ENCODE results near the gene PJA1.

PJA1 gene

DNA sequence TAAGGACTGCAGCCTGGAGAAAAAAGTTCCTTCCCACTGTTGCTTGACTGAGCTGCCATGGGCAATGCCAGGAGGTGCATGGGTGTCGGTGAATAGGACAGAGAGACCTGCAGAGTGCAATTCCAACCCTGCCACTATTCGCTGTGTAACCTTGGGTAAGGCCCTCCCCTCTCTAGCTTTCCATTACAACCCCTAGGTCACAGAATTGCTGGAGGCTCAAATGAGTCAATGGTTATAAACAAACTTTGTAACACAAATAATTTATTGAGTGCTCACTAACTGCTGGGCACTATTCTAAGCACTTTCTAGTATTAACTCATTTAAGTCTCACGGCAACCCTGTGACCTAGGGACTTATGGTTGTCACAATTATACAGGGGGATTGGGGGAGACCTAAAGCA, 37.8 kb downstream of the PJA1 start:
- Mint-ChIP-seq H3K36me3 (no peaks in the 10 kb centered on the region), H3K27ac (no peak overlapping the region), H3K9me3 (no peaks in the 10 kb centered on the region), H3K4me1 (no peaks in the 10 kb centered on the region), H3K27me3 (peaks cover 26 to 41% of the 10 kb centered on the region in 2 donors), H3K4me3 (no peak overlapping the region)
- no peak for DNase-seq
- no peak for ATAC-seq (replicated peaks)

- Mint-ChIP-seq H3K27ac (no peak overlapping the region), H3K27me3 (peaks cover 23 to 34% of the 10 kb centered on the region in 2 donors), H3K9me3 (no peaks in the 10 kb centered on the region), H3K36me3 (no peaks in the 10 kb centered on the region), H3K4me3 (no peak overlapping the region), H3K4me1 (no peaks in the 10 kb centered on the region)
- no peak for ATAC-seq (replicated peaks)
- no peak for DNase-seq
Measured at GRCh38 chrX:69126642-69127041, 38.6 kb downstream of the PJA1 start.

- H3K4me1 Mint-ChIP-seq, result no peaks in the 10 kb centered on the region
- no peaks in the 10 kb centered on the region for H3K9me3 Mint-ChIP-seq
- no peak overlapping the region for H3K4me3 Mint-ChIP-seq
- H3K27ac Mint-ChIP-seq, result no peak overlapping the region
- ATAC-seq (replicated peaks), result no peak
- H3K36me3 Mint-ChIP-seq, result no peaks in the 10 kb centered on the region
- DNase-seq, result no peak
- H3K27me3 Mint-ChIP-seq, result peaks cover 8 to 21% of the 10 kb centered on the region in 2 donors
Measured at GRCh38 chrX:69125094-69125493, 40.2 kb downstream of the PJA1 start.

DNA sequence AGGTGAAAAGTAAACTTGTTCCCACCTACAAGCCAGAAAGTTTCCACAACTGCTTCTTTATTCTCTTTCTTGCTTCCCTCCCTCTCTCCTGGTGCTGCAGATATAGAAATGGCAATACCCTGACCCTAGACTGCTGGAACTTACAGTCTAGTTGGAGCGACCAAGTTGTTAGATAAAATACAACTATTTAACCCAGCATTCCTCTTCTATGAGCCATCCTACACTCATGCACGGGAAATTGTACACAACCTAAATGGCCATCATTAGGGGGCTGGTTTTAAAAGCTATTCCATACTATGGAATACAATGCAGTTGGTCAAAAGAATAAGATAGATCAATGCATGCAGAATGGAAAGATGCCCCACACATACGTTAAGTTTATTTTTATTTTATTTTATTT, 41.1 kb downstream of the PJA1 start:
- Mint-ChIP-seq H3K4me3 (no peak overlapping the region), H3K27ac (no peak overlapping the region), H3K9me3 (no peaks in the 10 kb centered on the region), H3K4me1 (no peaks in the 10 kb centered on the region), H3K27me3 (peaks cover 0 to 11% of the 10 kb centered on the region in 2 donors), H3K36me3 (no peaks in the 10 kb centered on the region)
- no peak for ATAC-seq (replicated peaks)
- DNase-seq, result no peak

DNA sequence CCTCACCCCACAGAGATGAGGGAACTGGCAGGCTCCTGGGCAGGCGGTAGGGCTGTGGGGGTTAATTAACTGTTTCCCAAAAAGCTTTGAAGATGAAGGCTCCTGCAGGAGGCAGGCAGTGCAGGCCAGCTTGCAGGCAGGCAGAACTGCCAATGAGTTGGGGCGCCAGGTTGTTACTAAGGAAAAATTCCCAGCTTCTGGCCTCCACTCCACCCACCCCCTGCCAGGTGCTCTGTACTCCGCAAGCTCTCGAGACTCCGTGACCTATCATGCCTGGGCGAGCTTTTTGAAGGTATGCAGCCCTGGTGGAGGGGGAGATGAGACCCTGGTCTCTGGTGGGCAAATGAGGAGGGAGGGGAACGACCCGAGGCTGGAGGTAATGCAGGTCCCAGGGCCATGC, 41.8 kb downstream of the PJA1 start:
- Mint-ChIP-seq H3K4me3 (no peak overlapping the region), H3K27ac (no peak overlapping the region), H3K9me3 (no peaks in the 10 kb centered on the region), H3K4me1 (no peaks in the 10 kb centered on the region), H3K27me3 (peaks cover 0 to 10% of the 10 kb centered on the region in 2 donors), H3K36me3 (no peaks in the 10 kb centered on the region)
- DNase-seq, result no peak
- no peak for ATAC-seq (replicated peaks)

DNA sequence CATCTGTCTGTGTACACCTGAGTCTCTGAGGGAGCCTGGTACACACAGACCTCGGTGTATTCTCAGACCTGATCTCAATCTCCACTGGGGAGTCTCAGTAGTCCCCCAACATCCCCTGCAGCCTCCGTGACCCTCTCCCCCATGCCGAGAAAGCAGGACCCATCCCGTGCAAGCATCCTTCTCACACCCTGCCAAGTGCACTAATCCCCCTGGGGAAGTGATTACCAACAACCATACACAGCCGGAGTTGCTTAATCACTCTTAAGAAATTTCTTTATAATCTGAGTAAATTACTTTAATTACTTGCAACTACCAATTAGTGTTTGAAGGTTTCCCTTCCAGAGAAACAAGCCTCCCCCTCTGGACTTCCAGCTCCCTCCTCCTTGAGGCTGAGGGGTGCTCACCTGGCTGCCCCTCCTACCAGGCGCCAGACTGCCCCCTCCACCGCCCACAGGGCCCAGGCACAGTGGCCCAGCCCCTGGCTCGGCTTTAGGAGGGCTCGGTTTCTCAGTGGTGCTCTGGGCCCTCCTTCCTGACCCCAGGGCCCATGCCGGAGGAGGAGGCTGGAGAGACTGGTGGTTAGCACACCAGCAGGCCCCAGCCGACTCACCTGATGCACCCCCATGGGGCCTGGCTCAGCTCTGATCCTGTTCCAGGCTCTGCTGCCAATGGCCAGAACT, 43.8 kb downstream of the PJA1 start:
- Mint-ChIP-seq H3K4me1 (no peaks in the 10 kb centered on the region), H3K27ac (no peak overlapping the region), H3K9me3 (no peaks in the 10 kb centered on the region), H3K4me3 (no peak overlapping the region), H3K27me3 (peaks cover 0 to 4% of the 10 kb centered on the region in 2 donors), H3K36me3 (no peaks in the 10 kb centered on the region)
- no peak for DNase-seq
- ATAC-seq (replicated peaks), result no peak

GRCh38 chrX:69120476-69120875, 44.8 kb downstream of the PJA1 start:
- no peaks in the 10 kb centered on the region for H3K36me3 Mint-ChIP-seq
- H3K27ac Mint-ChIP-seq, result no peak overlapping the region
- ATAC-seq (replicated peaks), result no peak
- peaks cover 0 to 4% of the 10 kb centered on the region in 2 donors for H3K27me3 Mint-ChIP-seq
- no peak for DNase-seq
- no peak overlapping the region for H3K4me3 Mint-ChIP-seq
- no peaks in the 10 kb centered on the region for H3K9me3 Mint-ChIP-seq
- no peaks in the 10 kb centered on the region for H3K4me1 Mint-ChIP-seq

- ATAC-seq (replicated peaks) (no peak), DNase-seq (no peak)
- peaks cover 0 to 3% of the 10 kb centered on the region in 2 donors for H3K27me3 Mint-ChIP-seq
- no peaks in the 10 kb centered on the region for H3K36me3 Mint-ChIP-seq
- H3K9me3 Mint-ChIP-seq, result no peaks in the 10 kb centered on the region
- no peak overlapping the region for H3K27ac Mint-ChIP-seq
- no peaks in the 10 kb centered on the region for H3K4me1 Mint-ChIP-seq
- H3K4me3 Mint-ChIP-seq, result no peak overlapping the region
Measured at GRCh38 chrX:69119122-69119521, 46.1 kb downstream of the PJA1 start.

- Mint-ChIP-seq H3K9me3 (no peaks in the 10 kb centered on the region), H3K27ac (no peak overlapping the region), H3K36me3 (no peaks in the 10 kb centered on the region), H3K4me3 (no peak overlapping the region), H3K4me1 (no peaks in the 10 kb centered on the region), H3K27me3 (no peaks in the 10 kb centered on the region)
- no peak for ATAC-seq (replicated peaks)
- no peak for DNase-seq
Measured at GRCh38 chrX:69117876-69118526, 47.3 kb downstream of the PJA1 start.

GRCh38 chrX:69116077-69116476, 49.2 kb downstream of the PJA1 start:
- no peak for ATAC-seq (replicated peaks)
- Mint-ChIP-seq H3K4me3 (no peak overlapping the region), H3K36me3 (no peaks in the 10 kb centered on the region), H3K27me3 (no peaks in the 10 kb centered on the region), H3K9me3 (no peaks in the 10 kb centered on the region), H3K27ac (no peak overlapping the region), H3K4me1 (no peaks in the 10 kb centered on the region)
- DNase-seq, result no peak

- H3K4me3 Mint-ChIP-seq, result no peak overlapping the region
- no peaks in the 10 kb centered on the region for H3K36me3 Mint-ChIP-seq
- H3K9me3 Mint-ChIP-seq, result no peaks in the 10 kb centered on the region
- DNase-seq, result no peak
- H3K27me3 Mint-ChIP-seq, result peaks cover 5 to 10% of the 10 kb centered on the region in 2 donors
- ATAC-seq (replicated peaks), result no peak
- H3K4me1 Mint-ChIP-seq, result no peaks in the 10 kb centered on the region
- no peak overlapping the region for H3K27ac Mint-ChIP-seq
Measured at GRCh38 chrX:69113723-69114122, 51.5 kb downstream of the PJA1 start.

Data from stimulated activated naive B cell treated with anti-CD40 and anti-IgM and Interleukin-4, amounts not matched to agents 10 μg/mL and 1 μg/mL and 100 μg/mL, for 72 hours (primary cell).